DOHH2 (cell line): ENCODE data around the gene GK2.

Experiments used
- EZH2phosphoT487 ChIP-seq: fragments of 200-600 bp; sonication (generic); IDR thresholded peaks from 2 replicates; pipeline ENCODE4 v1.6.1; 2017; ENCODE audit warnings: borderline replicate concordance, mild to moderate bottlenecking, antibody characterized with exemption, low read length, moderate library complexity, mixed read lengths
- TF ChIP-seq, protein P1 (sequence below): fragments of 200-600 bp; sonication (generic); IDR thresholded peaks from one replicate; pipeline ENCODE4 v1.5.1; 2014; ENCODE audit warnings: antibody characterized with exemption, mild to moderate bottlenecking, low read depth, low read length; ENCODE audit not compliant: poor library complexity, severe bottlenecking

DNA sequence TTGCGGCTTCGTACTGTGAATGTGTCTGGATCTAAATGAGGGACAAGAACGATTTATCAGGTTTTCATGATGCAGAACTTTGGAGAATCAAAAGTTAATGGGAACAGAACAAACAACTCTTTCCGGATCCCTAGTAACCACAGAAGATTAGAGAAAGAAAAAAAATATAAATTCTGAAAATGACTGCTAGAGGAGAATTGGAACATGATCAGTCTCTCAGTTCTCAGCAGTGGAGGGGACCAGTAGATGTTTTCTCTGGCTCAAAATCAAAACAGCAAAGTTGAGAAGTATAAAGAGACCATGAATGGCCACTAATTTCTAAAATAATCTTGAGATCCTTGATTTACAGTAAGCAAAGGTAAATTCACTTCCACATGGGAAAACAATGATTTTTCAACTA lies 38.1 kb upstream of the GK2 start:
- TF ChIP-seq, protein P1, sequence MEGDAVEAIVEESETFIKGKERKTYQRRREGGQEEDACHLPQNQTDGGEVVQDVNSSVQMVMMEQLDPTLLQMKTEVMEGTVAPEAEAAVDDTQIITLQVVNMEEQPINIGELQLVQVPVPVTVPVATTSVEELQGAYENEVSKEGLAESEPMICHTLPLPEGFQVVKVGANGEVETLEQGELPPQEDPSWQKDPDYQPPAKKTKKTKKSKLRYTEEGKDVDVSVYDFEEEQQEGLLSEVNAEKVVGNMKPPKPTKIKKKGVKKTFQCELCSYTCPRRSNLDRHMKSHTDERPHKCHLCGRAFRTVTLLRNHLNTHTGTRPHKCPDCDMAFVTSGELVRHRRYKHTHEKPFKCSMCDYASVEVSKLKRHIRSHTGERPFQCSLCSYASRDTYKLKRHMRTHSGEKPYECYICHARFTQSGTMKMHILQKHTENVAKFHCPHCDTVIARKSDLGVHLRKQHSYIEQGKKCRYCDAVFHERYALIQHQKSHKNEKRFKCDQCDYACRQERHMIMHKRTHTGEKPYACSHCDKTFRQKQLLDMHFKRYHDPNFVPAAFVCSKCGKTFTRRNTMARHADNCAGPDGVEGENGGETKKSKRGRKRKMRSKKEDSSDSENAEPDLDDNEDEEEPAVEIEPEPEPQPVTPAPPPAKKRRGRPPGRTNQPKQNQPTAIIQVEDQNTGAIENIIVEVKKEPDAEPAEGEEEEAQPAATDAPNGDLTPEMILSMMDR, result no peak
- TF ChIP-seq EZH2phosphoT487, result no peak
